Cardiac fibroblast (primary cell): ENCODE data around the gene SNAPIN.

Source experiments
- DNase-seq, 2 donors: peaks; one replicate each; pipeline versions ENCODE4 v3.0.0 to v3.0.0-alpha.2; 2010; ENCODE audit warnings: low read depth in 2 of 2
- H3K4me3 ChIP-seq, 2 donors: replicated peaks in 1 of 2; 1 replicate in 1 of 2; 2 replicates in 1 of 2; pipeline ENCODE4 v1.5.1; 2011; ENCODE audit warnings: low read depth in 2 of 2, low read length in 2 of 2, mild to moderate bottlenecking in 2 of 2, moderate library complexity in 1 of 2
- TF ChIP-seq, protein P1 (sequence below): IDR thresholded peaks from one replicate; pipeline ENCODE4 v1.5.1; 2011; ENCODE audit warnings: low read depth, mild to moderate bottlenecking, low read length, inconsistent platforms

Gene SNAPIN

DNA sequence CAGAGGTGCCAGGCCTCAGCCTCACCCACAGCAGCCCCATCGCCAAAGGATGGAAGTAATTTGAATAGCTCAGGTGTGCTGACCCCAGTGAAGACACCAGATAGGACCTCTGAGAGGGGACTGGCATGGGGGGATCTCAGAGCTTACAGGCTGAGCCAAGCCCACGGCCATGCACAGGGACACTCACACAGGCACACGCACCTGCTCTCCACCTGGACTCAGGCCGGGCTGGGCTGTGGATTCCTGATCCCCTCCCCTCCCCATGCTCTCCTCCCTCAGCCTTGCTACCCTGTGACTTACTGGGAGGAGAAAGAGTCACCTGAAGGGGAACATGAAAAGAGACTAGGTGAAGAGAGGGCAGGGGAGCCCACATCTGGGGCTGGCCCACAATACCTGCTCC, 35.0 kb downstream of the SNAPIN start:
- TF ChIP-seq, protein P1, sequence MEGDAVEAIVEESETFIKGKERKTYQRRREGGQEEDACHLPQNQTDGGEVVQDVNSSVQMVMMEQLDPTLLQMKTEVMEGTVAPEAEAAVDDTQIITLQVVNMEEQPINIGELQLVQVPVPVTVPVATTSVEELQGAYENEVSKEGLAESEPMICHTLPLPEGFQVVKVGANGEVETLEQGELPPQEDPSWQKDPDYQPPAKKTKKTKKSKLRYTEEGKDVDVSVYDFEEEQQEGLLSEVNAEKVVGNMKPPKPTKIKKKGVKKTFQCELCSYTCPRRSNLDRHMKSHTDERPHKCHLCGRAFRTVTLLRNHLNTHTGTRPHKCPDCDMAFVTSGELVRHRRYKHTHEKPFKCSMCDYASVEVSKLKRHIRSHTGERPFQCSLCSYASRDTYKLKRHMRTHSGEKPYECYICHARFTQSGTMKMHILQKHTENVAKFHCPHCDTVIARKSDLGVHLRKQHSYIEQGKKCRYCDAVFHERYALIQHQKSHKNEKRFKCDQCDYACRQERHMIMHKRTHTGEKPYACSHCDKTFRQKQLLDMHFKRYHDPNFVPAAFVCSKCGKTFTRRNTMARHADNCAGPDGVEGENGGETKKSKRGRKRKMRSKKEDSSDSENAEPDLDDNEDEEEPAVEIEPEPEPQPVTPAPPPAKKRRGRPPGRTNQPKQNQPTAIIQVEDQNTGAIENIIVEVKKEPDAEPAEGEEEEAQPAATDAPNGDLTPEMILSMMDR: no peak
- DNase-seq: no peak
- no peak overlapping the region for H3K4me3 ChIP-seq

DNA sequence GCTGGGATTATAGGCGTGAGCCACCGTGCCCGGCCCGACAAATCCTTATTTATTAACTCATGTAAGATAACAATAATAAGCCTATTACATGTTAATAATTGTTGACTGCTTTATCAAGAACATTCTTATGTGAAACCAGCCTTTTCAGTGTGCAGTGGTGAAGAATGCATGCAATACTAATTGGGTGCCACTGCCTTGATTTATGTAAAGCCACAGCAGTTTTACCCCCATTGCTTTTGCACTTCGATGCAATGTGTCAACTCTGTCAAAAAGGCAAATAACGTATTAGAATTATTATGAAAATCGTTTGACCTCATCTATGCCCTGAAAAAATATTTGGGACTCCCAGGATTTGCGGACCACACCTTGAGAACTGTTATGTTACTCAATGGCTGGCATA, 38.2 kb downstream of the SNAPIN start:
- TF ChIP-seq, protein P1: no peak
- DNase-seq: no peak
- no peak overlapping the region for H3K4me3 ChIP-seq

DNA sequence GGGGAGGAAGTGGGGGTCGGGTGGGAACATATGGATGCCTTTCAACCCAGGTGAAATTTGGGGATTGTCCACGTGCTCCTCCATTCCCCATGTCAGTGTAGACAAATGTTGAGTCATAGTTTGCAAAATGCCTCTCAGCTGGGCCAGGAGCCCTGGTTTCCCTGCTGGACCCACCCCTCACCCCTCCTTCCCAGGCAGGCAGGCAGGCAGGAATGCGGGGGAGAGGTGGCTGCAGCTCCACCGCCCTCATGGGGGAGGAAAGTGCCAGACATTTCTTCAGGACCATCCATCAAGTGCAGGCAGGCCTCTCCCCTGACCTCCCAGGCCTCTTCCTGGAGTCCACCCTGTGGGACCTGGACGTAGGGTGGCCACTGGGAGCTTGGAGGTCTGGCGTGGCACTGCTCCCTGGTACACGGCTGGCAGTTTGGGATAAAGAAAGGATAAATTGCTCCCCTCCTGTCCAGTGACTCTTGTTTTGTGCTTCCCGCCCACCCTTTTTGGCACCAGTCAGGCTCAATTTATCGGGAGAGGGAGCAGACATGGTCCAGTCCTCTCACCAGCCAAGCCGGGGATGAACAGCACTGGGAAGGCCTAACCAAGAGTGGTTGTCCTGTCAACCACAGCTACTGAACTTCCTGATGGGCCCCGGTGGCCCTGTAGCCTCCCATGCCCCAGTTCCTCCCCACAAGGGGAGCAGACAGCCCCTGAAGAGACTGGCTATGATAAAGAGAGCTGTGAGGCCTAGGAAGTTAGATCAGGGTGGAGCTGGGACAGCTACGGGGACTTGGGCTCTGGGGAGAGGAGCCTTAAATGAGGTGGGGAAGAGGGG, 38.9 kb downstream of the SNAPIN start:
- TF ChIP-seq, protein P1: no peak

DNA sequence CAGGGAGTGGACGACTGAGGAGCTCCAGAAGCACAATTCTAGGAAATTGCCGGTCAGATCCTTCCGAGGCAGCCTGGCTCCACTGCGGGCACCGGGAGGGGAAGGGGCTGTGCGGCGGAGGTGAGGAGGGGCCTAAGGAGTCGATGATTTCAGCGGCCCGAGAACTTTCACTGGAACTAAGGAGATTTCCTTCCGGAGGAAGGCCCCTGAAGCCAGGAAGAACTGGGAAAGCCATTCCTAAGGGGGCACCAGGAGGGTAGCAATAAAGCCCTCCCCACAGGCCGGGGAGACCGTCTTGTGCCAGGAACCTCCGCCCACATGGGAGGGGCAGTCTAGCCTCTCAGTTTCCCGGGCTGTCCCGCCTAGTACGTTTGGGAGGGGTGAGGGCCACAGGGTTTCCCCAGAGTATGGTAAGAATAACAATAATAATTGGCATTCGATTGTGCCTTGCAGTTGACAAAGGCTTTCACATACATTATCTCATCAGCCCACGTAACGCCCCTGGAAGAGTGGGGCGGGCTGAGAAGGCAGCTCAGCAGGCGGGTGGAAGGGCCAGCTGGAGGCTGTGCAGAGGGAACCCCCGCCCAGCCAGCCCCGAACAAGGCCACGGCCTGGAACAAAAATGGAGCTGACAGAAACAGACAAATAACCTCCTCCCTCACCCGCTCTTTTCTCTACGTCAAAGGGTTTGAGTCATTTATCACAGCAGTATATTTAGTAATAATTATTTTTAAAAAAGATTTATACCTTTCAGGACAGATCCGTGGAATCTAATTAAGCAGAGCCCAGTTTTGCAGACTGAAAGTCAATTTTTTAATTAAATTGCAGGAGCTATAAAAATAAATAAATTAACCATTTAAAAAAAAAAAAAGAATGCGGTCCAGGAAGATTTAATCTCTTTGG, 39.8 kb downstream of the SNAPIN start:
- peak; percentile 63 to 91 for DNase-seq
- H3K4me3 ChIP-seq: no peak overlapping the region
- TF ChIP-seq, protein P1: no peak

More for the DNA sequence above, 38.9 kb downstream of the SNAPIN start:
- DNase-seq: peak; percentile 76 to 95
- H3K4me3 ChIP-seq: no peak overlapping the region

DNA sequence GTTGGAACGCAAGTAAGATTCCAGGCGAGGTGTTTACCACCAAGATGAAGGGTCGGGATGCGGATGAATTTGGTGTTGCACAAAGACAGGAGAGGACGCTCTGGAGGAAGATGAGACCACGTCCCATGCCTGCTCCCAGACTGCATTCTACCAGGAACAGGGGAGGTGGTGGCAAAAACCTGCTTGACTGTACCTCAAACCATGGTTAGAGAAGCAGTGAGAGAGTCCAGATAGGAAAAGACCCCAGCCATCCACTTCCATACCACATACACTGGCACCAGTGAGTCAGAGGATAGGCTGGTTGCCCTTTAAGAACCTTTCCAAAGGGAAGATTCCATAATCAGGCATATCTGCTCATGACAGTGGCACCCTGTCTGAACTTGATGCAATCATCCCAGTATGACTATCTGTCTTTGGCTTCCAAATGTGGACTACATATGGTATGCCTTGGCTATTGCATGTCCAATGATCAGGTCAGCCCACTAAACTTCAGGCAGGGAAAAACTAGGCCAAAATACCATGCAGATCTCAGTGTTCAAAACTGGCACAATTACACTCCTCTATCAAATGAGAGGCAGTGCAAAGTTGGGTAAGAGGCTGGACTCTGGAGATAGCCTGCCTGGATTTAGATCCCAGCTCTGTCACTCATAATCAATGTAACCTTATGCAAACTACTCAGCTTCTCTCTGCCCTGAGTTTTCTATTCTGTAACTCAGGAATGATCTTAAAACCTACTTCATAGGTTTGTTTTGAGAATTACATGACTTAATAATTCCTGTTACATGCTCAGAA, 40.6 kb downstream of the SNAPIN start:
- no peak overlapping the region for H3K4me3 ChIP-seq
- peak; percentile 32 to 42 for DNase-seq
- TF ChIP-seq, protein P1: no peak

DNA sequence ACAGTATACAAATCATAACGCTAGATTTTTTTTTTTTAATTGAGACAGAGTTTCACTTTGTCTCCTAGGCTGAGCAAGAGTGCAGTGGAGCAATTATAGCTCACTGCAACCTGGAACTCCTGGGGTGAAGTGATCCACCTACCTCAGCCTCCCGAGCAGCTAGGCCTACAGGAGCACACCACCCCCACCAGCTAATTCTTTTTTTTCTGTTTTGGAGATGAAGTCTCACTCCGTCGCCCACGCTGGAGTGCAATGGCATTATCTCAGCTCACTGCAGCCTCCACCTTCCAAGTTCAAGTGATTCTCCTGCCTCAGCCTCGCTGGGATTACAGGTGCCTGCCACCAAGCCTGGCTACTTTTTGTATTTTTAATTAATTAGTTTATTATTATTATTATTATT, 41.3 kb downstream of the SNAPIN start:
- TF ChIP-seq, protein P1: no peak
- no peak overlapping the region for H3K4me3 ChIP-seq

More for the DNA sequence above, 41.3 kb downstream of the SNAPIN start:
- DNase-seq: no peak
